SKM-1 (cell line): Measurements from ENCODE around the gene TSPEAR.
"Not testable (repeated sequence)": the region's sequence is repeated elsewhere in the genome, so short reads cannot be mapped to it uniquely, and the experiment has no call there.

ENCODE experiments used
- DNase-seq: peaks from one replicate; lab custom pipeline; 2025; ENCODE audit not compliant: unreplicated experiment; lab: John Stamatoyannopoulos, UW

The TSPEAR gene

GRCh38 chr21:44573630-44574456 lies 137.5 kb downstream of the TSPEAR start, which contains the start of gene KRTAP10-4:
TSS of gene KRTAP10-4 (plus strand) at chr21:44573729. CDS start at chr21:44573759, 30 bp downstream.
- DNase-seq, result not testable (repeated sequence)

GRCh38 chr21:44572959-44573583 lies 138.3 kb downstream of the TSPEAR start:
- no peak for DNase-seq

- DNase-seq, result no peak
Observed at GRCh38 chr21:44571844-44572782, 139.3 kb downstream of the TSPEAR start.

GRCh38 chr21:44571296-44571695 lies 140.1 kb downstream of the TSPEAR start:
- DNase-seq, result no peak

GRCh38 chr21:44569861-44570517 lies 141.4 kb downstream of the TSPEAR start:
- DNase-seq, result no peak

GRCh38 chr21:44568667-44569556 lies 142.5 kb downstream of the TSPEAR start:
- no peak for DNase-seq

- no peak for DNase-seq
Observed at GRCh38 chr21:44568261-44568660, 143.1 kb downstream of the TSPEAR start.

GRCh38 chr21:44567481-44568171 lies 143.7 kb downstream of the TSPEAR start:
- DNase-seq, result no peak

- DNase-seq, result no peak
Observed at GRCh38 chr21:44566403-44566802, 145.0 kb downstream of the TSPEAR start.

GRCh38 chr21:44564886-44565598 lies 146.3 kb downstream of the TSPEAR start:
- DNase-seq, result no peak

- DNase-seq, result no peak
Observed at GRCh38 chr21:44564099-44564498, 147.3 kb downstream of the TSPEAR start.

- no peak for DNase-seq
Observed at GRCh38 chr21:44558695-44559094, 152.7 kb downstream of the TSPEAR start, which contains the start of gene KRTAP10-3. TSS of gene KRTAP10-3 (minus strand) at chr21:44558795. CDS start at chr21:44558715, 80 bp downstream.

- not testable (repeated sequence) for DNase-seq
Observed at GRCh38 chr21:44558329-44558675, 153.1 kb downstream of the TSPEAR start.

- no peak for DNase-seq
Observed at GRCh38 chr21:44557491-44558328, 153.7 kb downstream of the TSPEAR start.

- no peak for DNase-seq
Observed at GRCh38 chr21:44556879-44557278, 154.5 kb downstream of the TSPEAR start.

GRCh38 chr21:44555200-44555875 lies 156.0 kb downstream of the TSPEAR start:
- no peak for DNase-seq

- no peak for DNase-seq
Observed at GRCh38 chr21:44552681-44553080, 158.7 kb downstream of the TSPEAR start.
